RWPE2 (cell line): ENCODE results near the gene DMAP1.

Experiments
- ATAC-seq: fragments of 200-7000 bp; cut with Tn5 transposase; 3 replicates; pipeline ENCODE4 v1.9.1; 2021; ENCODE audit warnings: low read depth
- DNase-seq: peaks from one replicate; pipeline ENCODE4 v3.0.0-alpha.2; 2020; ENCODE audit warnings: low spot score
- H3K27ac ChIP-seq: fragments of 450-650 bp; 2 replicates; pipeline ENCODE4 v1.5.1; 2017; ENCODE audit warnings: mild to moderate bottlenecking; ENCODE audit not compliant: poor library complexity, severe bottlenecking
- H3K27me3 ChIP-seq: fragments of 250-450 bp; sonication (Bioruptor Pico); 2 replicates; pipeline ENCODE4 v1.5.1; 2021; ENCODE audit warnings: mild to moderate bottlenecking, moderate library complexity; ENCODE audit not compliant: insufficient read depth, poor library complexity, severe bottlenecking
- H3K36me3 ChIP-seq: fragments of 250-450 bp; sonication (Bioruptor Pico); 2 replicates; pipeline ENCODE4 v1.5.1; 2020; ENCODE audit warnings: low read depth, mild to moderate bottlenecking, moderate library complexity
- H3K4me1 ChIP-seq: fragments of 250-450 bp; sonication (Bioruptor Pico); 2 replicates; pipeline ENCODE4 v1.5.1; 2021; ENCODE audit warnings: mild to moderate bottlenecking, moderate library complexity; ENCODE audit not compliant: insufficient read depth, poor library complexity, severe bottlenecking
- H3K4me3 ChIP-seq: fragments of 250-450 bp; sonication (Bioruptor Pico); 2 replicates; pipeline ENCODE4 v1.5.1; 2021; ENCODE audit warnings: mild to moderate bottlenecking, moderate library complexity; ENCODE audit not compliant: severe bottlenecking
- H3K9me3 ChIP-seq: fragments of 250-450 bp; sonication (Bioruptor Pico); 2 replicates; pipeline ENCODE4 v1.5.1; 2021; ENCODE audit warnings: mild to moderate bottlenecking, moderate library complexity; ENCODE audit not compliant: severe bottlenecking
- CTCF ChIP-seq: fragments of 450-650 bp; IDR thresholded peaks from one replicate; pipeline ENCODE4 v1.5.1; 2017; ENCODE audit warnings: mild to moderate bottlenecking, moderate library complexity; ENCODE audit not compliant: poor library complexity, severe bottlenecking

DMAP1 gene

GRCh38 chr1:44220755-44221154 lies 7.5 kb downstream of the DMAP1 start:
- peaks cover 46% of the 10 kb centered on the region for H3K36me3 ChIP-seq
- no peak for TF ChIP-seq CTCF
- H3K4me1 ChIP-seq, result no peaks in the 10 kb centered on the region
- H3K4me3 ChIP-seq, result no peak overlapping the region
- H3K27me3 ChIP-seq, result no peaks in the 10 kb centered on the region
- DNase-seq (no peak), ATAC-seq (no peak)
- H3K9me3 ChIP-seq, result no peaks in the 10 kb centered on the region
- H3K27ac ChIP-seq, result no peak overlapping the region

DNA sequence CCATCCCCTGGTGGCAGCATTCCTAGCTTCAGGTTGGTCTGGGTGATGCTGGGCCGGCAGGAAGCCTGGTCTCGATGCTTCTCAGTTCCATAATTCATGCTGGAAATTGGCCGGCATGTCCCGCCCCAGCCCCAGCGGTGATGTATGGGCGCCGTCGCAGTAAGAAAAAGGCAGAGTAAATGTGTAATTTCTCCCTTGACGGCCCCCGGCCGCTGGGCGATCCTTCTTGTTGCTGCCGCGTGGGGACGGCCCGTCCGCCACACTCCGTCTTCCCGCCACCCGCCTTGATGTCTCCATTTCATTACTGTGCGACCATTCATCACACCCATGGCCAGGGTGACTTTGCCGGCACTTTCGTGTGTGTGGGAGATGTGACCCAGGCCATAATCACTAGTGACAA lies 8.5 kb downstream of the DMAP1 start:
- no peak overlapping the region for H3K4me3 ChIP-seq
- H3K27me3 ChIP-seq, result no peaks in the 10 kb centered on the region
- H3K4me1 ChIP-seq, result no peaks in the 10 kb centered on the region
- ATAC-seq, result no peak
- no peak for TF ChIP-seq CTCF
- H3K9me3 ChIP-seq, result no peaks in the 10 kb centered on the region
- no peak for DNase-seq
- H3K27ac ChIP-seq, result no peak overlapping the region
- H3K36me3 ChIP-seq, result peaks cover 38% of the 10 kb centered on the region

DNA sequence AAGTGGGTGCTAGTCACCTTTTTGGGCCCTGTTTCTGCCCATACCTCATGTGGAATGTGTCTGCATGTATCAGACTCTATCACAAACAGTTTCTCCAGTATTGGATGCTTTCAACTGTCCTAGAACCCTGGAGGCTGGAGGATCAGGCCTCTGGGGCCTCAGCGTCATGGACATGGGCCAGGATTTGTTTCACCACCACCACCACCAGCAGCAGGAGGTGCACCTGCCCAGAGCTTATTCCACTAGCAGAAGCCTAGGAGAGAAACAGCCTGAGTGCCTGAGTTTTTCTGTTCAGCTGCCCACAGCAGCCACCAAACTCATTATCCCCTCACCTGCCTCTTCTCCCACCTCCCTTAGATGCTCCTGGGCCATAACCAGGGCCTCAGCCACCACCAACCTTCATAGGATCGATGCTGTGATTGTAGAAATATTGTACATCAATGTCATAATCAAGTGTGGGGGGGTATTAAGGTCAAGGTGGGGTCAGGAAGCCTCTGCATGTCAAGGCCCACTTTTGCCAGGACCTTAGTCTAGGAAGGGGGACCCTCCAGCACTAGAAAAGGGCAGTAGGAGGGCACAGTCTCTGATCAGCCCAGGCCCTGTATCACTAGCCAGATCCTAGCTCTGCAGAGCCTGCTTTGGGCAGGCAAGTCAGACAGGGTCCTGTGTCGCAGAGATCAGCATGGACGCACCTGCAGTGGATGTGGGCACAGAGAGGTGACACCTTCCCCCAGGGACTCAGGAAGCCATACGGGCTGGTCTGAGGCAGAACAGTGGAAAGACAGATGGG lies 9.3 kb downstream of the DMAP1 start:
- H3K4me1 ChIP-seq, result no peaks in the 10 kb centered on the region
- TF ChIP-seq CTCF, result no peak
- H3K9me3 ChIP-seq, result no peaks in the 10 kb centered on the region
- no peak for DNase-seq
- ATAC-seq, result no peak
- H3K36me3 ChIP-seq, result peaks cover 30% of the 10 kb centered on the region
- H3K27me3 ChIP-seq, result no peaks in the 10 kb centered on the region
- no peak overlapping the region for H3K4me3 ChIP-seq
- H3K27ac ChIP-seq, result no peak overlapping the region

GRCh38 chr1:44223187-44223610 lies 9.9 kb downstream of the DMAP1 start:
- Histone ChIP-seq H3K27ac (no peak overlapping the region), H3K4me3 (no peak overlapping the region), H3K4me1 (no peaks in the 10 kb centered on the region), H3K9me3 (no peaks in the 10 kb centered on the region), H3K27me3 (no peaks in the 10 kb centered on the region), H3K36me3 (peaks cover 25% of the 10 kb centered on the region)
- ATAC-seq (no peak), DNase-seq (no peak)
- TF ChIP-seq CTCF, result no peak

- Histone ChIP-seq H3K27me3 (no peaks in the 10 kb centered on the region), H3K4me3 (no peak overlapping the region), H3K4me1 (no peaks in the 10 kb centered on the region), H3K9me3 (no peaks in the 10 kb centered on the region), H3K27ac (no peak overlapping the region), H3K36me3 (peaks cover 7% of the 10 kb centered on the region)
- ATAC-seq, result no peak
- no peak for TF ChIP-seq CTCF
- no peak for DNase-seq
Observed at GRCh38 chr1:44225761-44226160, 12.5 kb downstream of the DMAP1 start.
